ENCODE measurements around the gene LYRM4. TPM values are rescaled to one million over a fixed set of nuclear protein-coding genes. Genes with fewer than 3 reads are reported as not detected.

LYRM4 gene
- total RNA-seq, 1 experiment from 2014 or later: 44.3 TPM

DNA sequence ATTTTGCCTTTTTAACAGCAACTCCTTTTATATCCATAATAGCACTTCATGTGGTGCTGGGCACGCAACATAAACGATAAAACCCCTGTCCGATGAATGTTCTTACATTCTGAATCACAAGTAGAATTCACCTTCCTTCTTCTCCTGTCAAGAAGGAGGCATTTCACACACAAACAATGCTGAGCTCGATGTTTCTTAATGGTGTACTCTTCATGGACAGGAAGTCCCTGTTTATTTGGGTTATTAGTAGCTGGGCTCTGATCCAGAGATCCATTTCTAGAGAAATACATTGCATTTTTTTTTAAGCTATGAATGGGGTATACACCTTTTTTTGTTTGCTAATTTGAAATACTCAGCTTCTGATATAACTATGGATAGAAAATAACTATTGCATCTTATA, 93.2 kb downstream of the LYRM4 start:
- Histone ChIP-seq H4K5ac (ENCODE audit: insufficient read length, low read depth, low read length) (no peak overlapping the region), H3K23ac (ENCODE audit: insufficient read length, low read depth, low read length) (no peak overlapping the region), H3K9ac (ENCODE audit: extremely low read depth, insufficient read length, low read length) (no peak overlapping the region), H3T11ph (ENCODE audit: low read length) (no peak overlapping the region), H2AK5ac (ENCODE audit: insufficient read length, low read length) (no peak overlapping the region), H2BK5ac (ENCODE audit: insufficient read length, low read length) (no peak overlapping the region), H3K79me2 (ENCODE audit: insufficient read depth, low read length) (no peaks in the 10 kb centered on the region), H4K91ac (ENCODE audit: insufficient read length, low read depth, low read length) (no peak overlapping the region), H4K20me1 (ENCODE audit: control insufficient read depth, insufficient read depth, insufficient read length) (no peaks in the 10 kb centered on the region), H3K27me3 (ENCODE audit: insufficient read depth, low read length) (no peaks in the 10 kb centered on the region), H2BK20ac (ENCODE audit: low read depth, low read length, poor library complexity, severe bottlenecking) (no peak overlapping the region), H2BK15ac (ENCODE audit: low read depth, low read length) (no peak overlapping the region), H3K27ac (ENCODE audit: insufficient read length, low read depth, low read length) (no peak overlapping the region), H4K8ac (replicated peaks; ENCODE audit: insufficient read length, low read depth, low read length) (no peak overlapping the region), H3K4me2 (ENCODE audit: insufficient read depth, insufficient read length, low read length) (no peak overlapping the region), H3K56ac (ENCODE audit: insufficient read length, low read depth, low read length) (no peak overlapping the region), H2BK12ac (ENCODE audit: insufficient read length, low read depth, low read length) (no peak overlapping the region), H3K79me1 (ENCODE audit: insufficient read depth, low read depth, low read length, poor library complexity, severe bottlenecking) (no peaks in the 10 kb centered on the region), H3K4me1 (ENCODE audit: insufficient read depth, low read length) (no peaks in the 10 kb centered on the region), H3K18ac (ENCODE audit: insufficient read length, low read depth, low read length) (no peak overlapping the region), H3K23me2 (ENCODE audit: insufficient read length, low read depth, low read length, poor library complexity, severe bottlenecking) (no peaks in the 10 kb centered on the region), H2AFZ (ENCODE audit: low read length) (no peak overlapping the region), H2BK120ac (ENCODE audit: low read depth, low read length, poor library complexity, severe bottlenecking) (no peak overlapping the region), H3K14ac (ENCODE audit: insufficient read depth, low read length) (no peak overlapping the region), H3K9me3 (ENCODE audit: control insufficient read depth, low read depth, low read length) (no peaks in the 10 kb centered on the region), H3K4ac (ENCODE audit: low read depth, low read length) (no peak overlapping the region)
- TF ChIP-seq, protein P1, sequence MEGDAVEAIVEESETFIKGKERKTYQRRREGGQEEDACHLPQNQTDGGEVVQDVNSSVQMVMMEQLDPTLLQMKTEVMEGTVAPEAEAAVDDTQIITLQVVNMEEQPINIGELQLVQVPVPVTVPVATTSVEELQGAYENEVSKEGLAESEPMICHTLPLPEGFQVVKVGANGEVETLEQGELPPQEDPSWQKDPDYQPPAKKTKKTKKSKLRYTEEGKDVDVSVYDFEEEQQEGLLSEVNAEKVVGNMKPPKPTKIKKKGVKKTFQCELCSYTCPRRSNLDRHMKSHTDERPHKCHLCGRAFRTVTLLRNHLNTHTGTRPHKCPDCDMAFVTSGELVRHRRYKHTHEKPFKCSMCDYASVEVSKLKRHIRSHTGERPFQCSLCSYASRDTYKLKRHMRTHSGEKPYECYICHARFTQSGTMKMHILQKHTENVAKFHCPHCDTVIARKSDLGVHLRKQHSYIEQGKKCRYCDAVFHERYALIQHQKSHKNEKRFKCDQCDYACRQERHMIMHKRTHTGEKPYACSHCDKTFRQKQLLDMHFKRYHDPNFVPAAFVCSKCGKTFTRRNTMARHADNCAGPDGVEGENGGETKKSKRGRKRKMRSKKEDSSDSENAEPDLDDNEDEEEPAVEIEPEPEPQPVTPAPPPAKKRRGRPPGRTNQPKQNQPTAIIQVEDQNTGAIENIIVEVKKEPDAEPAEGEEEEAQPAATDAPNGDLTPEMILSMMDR (conservative IDR thresholded peaks at IDR 0.05): no peak
- Mint-ChIP-seq H3K27me3 (ENCODE audit: low read depth) (no peaks in the 10 kb centered on the region), H3K27ac (no peak overlapping the region), H3K4me1 (peaks cover 0 to 7% of the 10 kb centered on the region in 2 experiments; a peak in 3 of 4 replicates), H3K36me3 (ENCODE audit: insufficient read depth in 1 of 3, low read depth in 3 of 3) (no peaks in the 10 kb centered on the region), H3K4me3 (no peak overlapping the region), H3K9me3 (no peaks in the 10 kb centered on the region)
- DNase-seq: no peak
- WGBS (ENCODE audit: extremely low coverage, insufficient read length, low lambda C conversion rate): no CpG with 5 or more reads among the region's 4 CpGs

Data from H9 (cell line).